ENCODE measurements around the gene TSBP1.

The TSBP1 gene

GRCh38 chr6:32255199-32256153, 116.2 kb downstream of the TSBP1 start:
- H3K27me3 ChIP-seq (ENCODE audit: insufficient read depth, poor library complexity, severe bottlenecking) = peaks cover 8% of the 10 kb centered on the region
- H3K4me3 ChIP-seq (replicated peaks; ENCODE audit: insufficient read depth, low read length) = no peak overlapping the region
- no peak overlapping the region for H3K27ac ChIP-seq (replicated peaks)
- TF ChIP-seq, protein P1, sequence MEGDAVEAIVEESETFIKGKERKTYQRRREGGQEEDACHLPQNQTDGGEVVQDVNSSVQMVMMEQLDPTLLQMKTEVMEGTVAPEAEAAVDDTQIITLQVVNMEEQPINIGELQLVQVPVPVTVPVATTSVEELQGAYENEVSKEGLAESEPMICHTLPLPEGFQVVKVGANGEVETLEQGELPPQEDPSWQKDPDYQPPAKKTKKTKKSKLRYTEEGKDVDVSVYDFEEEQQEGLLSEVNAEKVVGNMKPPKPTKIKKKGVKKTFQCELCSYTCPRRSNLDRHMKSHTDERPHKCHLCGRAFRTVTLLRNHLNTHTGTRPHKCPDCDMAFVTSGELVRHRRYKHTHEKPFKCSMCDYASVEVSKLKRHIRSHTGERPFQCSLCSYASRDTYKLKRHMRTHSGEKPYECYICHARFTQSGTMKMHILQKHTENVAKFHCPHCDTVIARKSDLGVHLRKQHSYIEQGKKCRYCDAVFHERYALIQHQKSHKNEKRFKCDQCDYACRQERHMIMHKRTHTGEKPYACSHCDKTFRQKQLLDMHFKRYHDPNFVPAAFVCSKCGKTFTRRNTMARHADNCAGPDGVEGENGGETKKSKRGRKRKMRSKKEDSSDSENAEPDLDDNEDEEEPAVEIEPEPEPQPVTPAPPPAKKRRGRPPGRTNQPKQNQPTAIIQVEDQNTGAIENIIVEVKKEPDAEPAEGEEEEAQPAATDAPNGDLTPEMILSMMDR (IDR thresholded peaks at IDR 0.05; ENCODE audit: insufficient read depth, low read length) = no peak
- TF ChIP-seq REST (IDR thresholded peaks at IDR 0.05; ENCODE audit: insufficient replicate concordance, low read depth) = no peak
- TF ChIP-seq POLR2AphosphoS5 (IDR thresholded peaks at IDR 0.05; ENCODE audit: low read depth) = no peak
- TF ChIP-seq SPI1 (IDR thresholded peaks at IDR 0.05; ENCODE audit: borderline replicate concordance, low read depth) = no peak
- TF ChIP-seq GABPA (IDR thresholded peaks at IDR 0.05; ENCODE audit: low read depth) = no peak
- DNase-seq (ENCODE audit: low read depth in 1 of 2, low spot score in 1 of 2) = peak in 1 of 2 experiments; percentile 45

GRCh38 chr6:32254761-32255198, 116.9 kb downstream of the TSBP1 start:
- Histone ChIP-seq H3K27me3 (ENCODE audit: insufficient read depth, poor library complexity, severe bottlenecking) (peaks cover 5% of the 10 kb centered on the region), H3K27ac (replicated peaks) (no peak overlapping the region), H3K4me3 (replicated peaks; ENCODE audit: insufficient read depth, low read length) (no peak overlapping the region)
- TF ChIP-seq, protein P1 (IDR thresholded peaks at IDR 0.05; ENCODE audit: insufficient read depth, low read length) = no peak
- TF ChIP-seq REST (IDR thresholded peaks at IDR 0.05; ENCODE audit: insufficient replicate concordance, low read depth) (no peak), POLR2AphosphoS5 (IDR thresholded peaks at IDR 0.05; ENCODE audit: low read depth) (no peak), GABPA (IDR thresholded peaks at IDR 0.05; ENCODE audit: low read depth) (no peak), SPI1 (IDR thresholded peaks at IDR 0.05; ENCODE audit: borderline replicate concordance, low read depth) (no peak)
- no peak for DNase-seq (ENCODE audit: low read depth in 1 of 2, low spot score in 1 of 2)

DNA sequence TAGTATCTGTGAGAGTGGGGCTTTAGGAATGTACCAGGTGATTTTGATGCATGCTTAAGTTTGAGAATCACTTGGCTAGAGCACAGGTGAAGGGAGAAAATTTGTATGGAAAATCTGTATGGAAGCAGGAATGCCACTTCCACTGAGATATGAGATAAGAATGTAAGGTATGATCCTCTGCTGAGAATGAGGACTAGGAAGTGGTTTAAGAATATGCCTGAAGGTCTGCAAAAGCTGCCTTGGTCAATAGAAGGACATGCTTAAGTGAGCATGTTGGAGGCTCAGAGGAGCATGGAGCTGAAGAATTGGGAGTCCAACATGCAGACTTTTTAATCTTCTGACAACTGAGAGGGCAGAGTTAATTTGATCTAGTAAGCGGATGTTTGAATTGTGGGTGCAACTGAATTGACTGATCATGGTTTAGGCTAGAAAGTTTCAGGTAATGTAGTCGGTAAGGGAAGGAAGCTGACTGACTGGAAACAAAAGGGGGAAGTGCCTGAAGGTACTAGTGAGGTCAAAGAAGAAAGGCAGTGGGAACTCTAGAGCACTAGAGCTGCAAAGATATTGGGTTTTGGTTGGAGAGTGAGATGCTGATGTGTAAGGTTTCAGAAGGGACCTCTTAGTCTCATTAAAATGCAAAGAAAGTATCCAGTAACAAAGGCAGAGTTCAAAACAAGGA, 119.2 kb downstream of the TSBP1 start:
- TF ChIP-seq SPI1 (IDR thresholded peaks at IDR 0.05; ENCODE audit: borderline replicate concordance, low read depth) (peak; percentile 87), GABPA (IDR thresholded peaks at IDR 0.05; ENCODE audit: low read depth) (no peak)
- no peak for DNase-seq (ENCODE audit: low read depth in 1 of 2, low spot score in 1 of 2)
- Histone ChIP-seq H3K27me3 (ENCODE audit: insufficient read depth, poor library complexity, severe bottlenecking) (peaks cover 5% of the 10 kb centered on the region), H3K27ac (replicated peaks) (no peak overlapping the region), H3K4me3 (replicated peaks; ENCODE audit: insufficient read depth, low read length) (no peak overlapping the region)

GRCh38 chr6:32249262-32249661, 122.4 kb downstream of the TSBP1 start:
- H3K27ac ChIP-seq (replicated peaks) = no peak overlapping the region
- no peak for TF ChIP-seq REST (IDR thresholded peaks at IDR 0.05; ENCODE audit: insufficient replicate concordance, low read depth)
- TF ChIP-seq, protein P1 (IDR thresholded peaks at IDR 0.05; ENCODE audit: insufficient read depth, low read length) = no peak
- TF ChIP-seq GABPA (IDR thresholded peaks at IDR 0.05; ENCODE audit: low read depth) = no peak
- TF ChIP-seq POLR2AphosphoS5 (IDR thresholded peaks at IDR 0.05; ENCODE audit: low read depth) = no peak
- no peak for TF ChIP-seq SPI1 (IDR thresholded peaks at IDR 0.05; ENCODE audit: borderline replicate concordance, low read depth)
- H3K4me3 ChIP-seq (replicated peaks; ENCODE audit: insufficient read depth, low read length) = no peak overlapping the region
- DNase-seq (ENCODE audit: low read depth in 1 of 2, low spot score in 1 of 2) = no peak
- peaks cover 3% of the 10 kb centered on the region for H3K27me3 ChIP-seq (ENCODE audit: insufficient read depth, poor library complexity, severe bottlenecking)
